Mesothelial cell of epicardium (in vitro differentiated cells): ENCODE results near the gene MAN1B1. TPM values are rescaled to one million over a fixed set of nuclear protein-coding genes. Genes with fewer than 3 reads are reported as not detected.

Experiments
- DNase-seq, 2 experiments: peaks; one replicate each; pipeline ENCODE4 v3.0.0; 2021; ENCODE audit warnings: low spot score in 2 of 2; ENCODE audit not compliant: unreplicated experiment in 2 of 2
- H3K27ac Mint-ChIP-seq: 2 replicates; pipeline ENCODE4 v1.8.0; 2021; ENCODE audit warnings: mixed read lengths
- H3K27me3 Mint-ChIP-seq: 2 replicates; pipeline ENCODE4 v1.8.0; 2021; ENCODE audit warnings: low read depth, mixed read lengths
- H3K36me3 Mint-ChIP-seq: 2 replicates; pipeline ENCODE4 v1.8.0; 2021; ENCODE audit warnings: mixed read lengths
- H3K4me1 Mint-ChIP-seq: 2 replicates; pipeline ENCODE4 v1.8.0; 2021; ENCODE audit warnings: mixed read lengths
- H3K4me3 Mint-ChIP-seq: 2 replicates; pipeline ENCODE4 v1.8.0; 2021; ENCODE audit warnings: mild to moderate bottlenecking, moderate library complexity, mixed read lengths
- H3K9me3 Mint-ChIP-seq: 2 replicates; pipeline ENCODE4 v1.8.0; 2021; ENCODE audit warnings: mixed read lengths
- CTCF ChIP-seq: fragments of 200-600 bp; sonication (generic); IDR thresholded peaks from one replicate; pipeline ENCODE4 v1.5.0; 2021; ENCODE audit warnings: antibody characterized with exemption; ENCODE audit not compliant: unreplicated experiment
- total RNA-seq: library from RNA; stranded (reverse); gene quantifications from 3 replicates; pipeline ENCODE4 v1.2.1, GENCODE V29; 2021

Gene MAN1B1
- total RNA-seq, 1 donor from 2014 or later: 65.1 TPM

GRCh38 chr9:137106662-137107250, 20.0 kb downstream of the MAN1B1 start:
- no peak overlapping the region for H3K4me3 Mint-ChIP-seq
- no peaks in the 10 kb centered on the region for H3K4me1 Mint-ChIP-seq
- TF ChIP-seq CTCF: no peak
- no peak overlapping the region for H3K27ac Mint-ChIP-seq
- no peaks in the 10 kb centered on the region for H3K9me3 Mint-ChIP-seq
- H3K27me3 Mint-ChIP-seq: no peaks in the 10 kb centered on the region
- H3K36me3 Mint-ChIP-seq: peaks cover 11% of the 10 kb centered on the region
- no peak for DNase-seq

- H3K4me3 Mint-ChIP-seq: no peak overlapping the region
- DNase-seq: no peak
- no peaks in the 10 kb centered on the region for H3K27me3 Mint-ChIP-seq
- H3K27ac Mint-ChIP-seq: no peak overlapping the region
- no peak for TF ChIP-seq CTCF
- no peaks in the 10 kb centered on the region for H3K9me3 Mint-ChIP-seq
- H3K4me1 Mint-ChIP-seq: no peaks in the 10 kb centered on the region
- peaks cover 11% of the 10 kb centered on the region for H3K36me3 Mint-ChIP-seq
Measured at GRCh38 chr9:137107312-137107921, 20.6 kb downstream of the MAN1B1 start.

GRCh38 chr9:137107982-137108381, 21.2 kb downstream of the MAN1B1 start:
- no peaks in the 10 kb centered on the region for H3K4me1 Mint-ChIP-seq
- no peak overlapping the region for H3K4me3 Mint-ChIP-seq
- no peaks in the 10 kb centered on the region for H3K9me3 Mint-ChIP-seq
- peaks cover 11% of the 10 kb centered on the region for H3K36me3 Mint-ChIP-seq
- H3K27ac Mint-ChIP-seq: no peak overlapping the region
- no peak for DNase-seq
- TF ChIP-seq CTCF: no peak
- H3K27me3 Mint-ChIP-seq: no peaks in the 10 kb centered on the region

GRCh38 chr9:137108608-137109249, 21.9 kb downstream of the MAN1B1 start:
- H3K9me3 Mint-ChIP-seq: no peaks in the 10 kb centered on the region
- no peak overlapping the region for H3K4me3 Mint-ChIP-seq
- H3K4me1 Mint-ChIP-seq: no peaks in the 10 kb centered on the region

More at GRCh38 chr9:137108608-137109249, 21.9 kb downstream of the MAN1B1 start:
- Mint-ChIP-seq H3K27ac (no peak overlapping the region), H3K36me3 (peaks cover 11% of the 10 kb centered on the region), H3K27me3 (no peaks in the 10 kb centered on the region)
- TF ChIP-seq CTCF: no peak
- DNase-seq: no peak
